Loucy (cell line): Measurements from ENCODE around the gene TAF13.
"Not testable (repeated sequence)": the region's sequence is repeated elsewhere in the genome, so short reads cannot be mapped to it uniquely, and the experiment has no call there.

Experiments
- H2AFZ ChIP-seq: fragments of 200-600 bp; sonication (generic); 2 replicates; pipeline ENCODE4 v1.6.0; 2016; ENCODE audit warnings: antibody characterized with exemption, mild to moderate bottlenecking, low read length, moderate library complexity
- H3F3A ChIP-seq: fragments of 200-600 bp; 2 replicates; pipeline ENCODE4 v1.6.0; 2016; ENCODE audit warnings: antibody characterized with exemption, low read depth, mild to moderate bottlenecking
- H3K27me3 ChIP-seq: fragments of 200-600 bp; sonication (generic); 2 replicates; pipeline ENCODE4 v1.6.1; 2014; ENCODE audit warnings: low read length, mild to moderate bottlenecking; ENCODE audit not compliant: insufficient read depth, poor library complexity, severe bottlenecking
- H3K36me3 ChIP-seq: fragments of 200-600 bp; sonication (generic); 2 replicates; pipeline ENCODE4 v1.6.1; 2016; ENCODE audit warnings: low read length; ENCODE audit not compliant: insufficient read depth
- H3K4me1 ChIP-seq: fragments of 200-600 bp; sonication (generic); 2 replicates; pipeline ENCODE4 v1.5.1; 2014; ENCODE audit warnings: low read length, mild to moderate bottlenecking; ENCODE audit not compliant: insufficient read depth, poor library complexity, severe bottlenecking
- H3K4me2 ChIP-seq: fragments of 200-600 bp; sonication (generic); 2 replicates; pipeline ENCODE4 v1.6.0; 2014; ENCODE audit warnings: antibody characterized with exemption, low read length, low read depth, mild to moderate bottlenecking; ENCODE audit not compliant: poor library complexity, severe bottlenecking
- H3K4me3 ChIP-seq: fragments of 200-600 bp; sonication (generic); 2 replicates; pipeline ENCODE4 v1.5.1; 2014; ENCODE audit warnings: low read length, mild to moderate bottlenecking, mixed read lengths; ENCODE audit not compliant: poor library complexity, severe bottlenecking
- H3K79me2 ChIP-seq: fragments of 200-600 bp; sonication (generic); 2 replicates; pipeline ENCODE4 v1.6.1; 2014; ENCODE audit warnings: low read length; ENCODE audit not compliant: insufficient read depth
- H3K9ac ChIP-seq: fragments of 200-600 bp; sonication (generic); 2 replicates; pipeline ENCODE4 v1.6.0; 2014; ENCODE audit warnings: mild to moderate bottlenecking, low read depth, low read length, moderate library complexity; ENCODE audit not compliant: poor library complexity, severe bottlenecking
- H3K9me2 ChIP-seq: fragments of 200-600 bp; sonication (generic); replicated peaks from 2 replicates; pipeline ENCODE4 v1.6.1; 2016; ENCODE audit warnings: low read depth, low read length, mixed read lengths
- H3K9me3 ChIP-seq: fragments of 200-600 bp; sonication (generic); 2 replicates; pipeline ENCODE4 v1.6.1; 2014; ENCODE audit warnings: mild to moderate bottlenecking, antibody characterized with exemption, low read length, low read depth; ENCODE audit not compliant: insufficient read depth
- H4K20me1 ChIP-seq: fragments of 200-600 bp; sonication (generic); 2 replicates; pipeline ENCODE4 v1.6.0; 2014; ENCODE audit warnings: antibody characterized with exemption, low read length, mild to moderate bottlenecking; ENCODE audit not compliant: insufficient read depth, poor library complexity, severe bottlenecking
- CTCF ChIP-seq: fragments of 200-600 bp; sonication (generic); conservative IDR thresholded peaks from 2 replicates; pipeline ENCODE4 v1.5.1; 2014; ENCODE audit warnings: mild to moderate bottlenecking, antibody characterized with exemption, low read length
- EZH2phosphoT487 ChIP-seq: fragments of 200-600 bp; IDR thresholded peaks from 2 replicates; pipeline ENCODE4 v1.6.1; 2018; ENCODE audit warnings: antibody characterized with exemption, mild to moderate bottlenecking, moderate library complexity, borderline replicate concordance

The TAF13 gene

DNA sequence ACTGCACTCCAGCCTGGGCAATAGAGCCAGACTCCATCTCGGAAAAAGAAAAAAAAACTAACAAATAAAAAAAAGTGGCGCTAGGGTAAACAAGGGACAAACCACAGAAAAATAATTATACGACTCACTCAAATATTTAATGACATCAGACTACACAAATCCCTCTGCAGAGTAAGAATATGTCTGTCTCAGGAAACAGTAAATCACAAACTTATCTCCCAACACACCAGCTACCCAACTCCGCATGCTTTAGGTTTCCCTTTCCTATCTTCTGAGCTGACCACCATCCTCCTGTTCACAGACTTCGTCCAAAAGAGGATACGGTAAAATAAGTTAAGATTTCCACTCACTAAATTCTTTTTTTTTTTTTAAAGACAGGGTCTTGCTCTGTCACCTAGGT lies 50.1 kb downstream of the TAF13 start:
- no peaks in the 10 kb centered on the region for H3K27me3 ChIP-seq
- H3K4me2 ChIP-seq, result no peak overlapping the region
- H3K79me2 ChIP-seq, result peaks cover 10% of the 10 kb centered on the region; the same call in 1 of the 2 replicates
- H2AFZ ChIP-seq, result no peak overlapping the region
- H3K9me3 ChIP-seq, result no peaks in the 10 kb centered on the region
- H4K20me1 ChIP-seq, result no peaks in the 10 kb centered on the region
- TF ChIP-seq CTCF (no peak), EZH2phosphoT487 (no peak)
- no peak overlapping the region for H3K9ac ChIP-seq
- no peaks in the 10 kb centered on the region for H3K4me1 ChIP-seq
- 0 out of 2 replicates have a peak, but pooled peaks cover 3% of the 10 kb centered on the region for H3K36me3 ChIP-seq
- no peak overlapping the region for H3K4me3 ChIP-seq
- H3K9me2 ChIP-seq, result no peaks in the 10 kb centered on the region
- no peaks in the 10 kb centered on the region for H3F3A ChIP-seq

- Histone ChIP-seq H3K9me3 (no peaks in the 10 kb centered on the region), H2AFZ (no peak overlapping the region), H3K9me2 (no peaks in the 10 kb centered on the region), H3K9ac (no peak overlapping the region), H3K4me2 (no peak overlapping the region), H3K79me2 (peaks cover 10% of the 10 kb centered on the region; the same call in 1 of the 2 replicates), H3K4me1 (no peaks in the 10 kb centered on the region), H3K4me3 (no peak overlapping the region), H3K36me3 (0 out of 2 replicates have a peak, but pooled peaks cover 7% of the 10 kb centered on the region), H3K27me3 (no peaks in the 10 kb centered on the region), H4K20me1 (no peaks in the 10 kb centered on the region), H3F3A (no peaks in the 10 kb centered on the region)
- TF ChIP-seq EZH2phosphoT487 (no peak), CTCF (no peak)
Observed at GRCh38 chr1:109024646-109025045, 51.2 kb downstream of the TAF13 start.

- no peaks in the 10 kb centered on the region for H3K4me1 ChIP-seq
- H3K9me2 ChIP-seq, result no peaks in the 10 kb centered on the region
- no peak overlapping the region for H2AFZ ChIP-seq
- H3K36me3 ChIP-seq, result peaks cover 23% of the 10 kb centered on the region; the same call in 1 of the 2 replicates
- no peaks in the 10 kb centered on the region for H3K9me3 ChIP-seq
- no peaks in the 10 kb centered on the region for H4K20me1 ChIP-seq
- no peak overlapping the region for H3K4me2 ChIP-seq
- no peak overlapping the region for H3K9ac ChIP-seq
- no peaks in the 10 kb centered on the region for H3F3A ChIP-seq
- no peak for TF ChIP-seq CTCF
- TF ChIP-seq EZH2phosphoT487, result no peak
- H3K27me3 ChIP-seq, result no peaks in the 10 kb centered on the region
- H3K4me3 ChIP-seq, result no peak overlapping the region
- H3K79me2 ChIP-seq, result peaks cover 2% of the 10 kb centered on the region; the same call in 1 of the 2 replicates
Observed at GRCh38 chr1:109020693-109021257, 55.0 kb downstream of the TAF13 start.

- not testable (repeated sequence) for H4K20me1 ChIP-seq, H3K4me1 ChIP-seq, H3K9ac ChIP-seq, H3K27me3 ChIP-seq, H3F3A ChIP-seq, H3K9me3 ChIP-seq, H2AFZ ChIP-seq, H3K9me2 ChIP-seq, H3K4me3 ChIP-seq, H3K4me2 ChIP-seq, H3K79me2 ChIP-seq
- peaks cover 35% of the 10 kb centered on the region; the same call in 1 of the 2 replicates for H3K36me3 ChIP-seq
Observed at GRCh38 chr1:109017719-109018118, 58.1 kb downstream of the TAF13 start.
